Measurements from ENCODE around the gene ARL6IP5. TPM values are rescaled to one million over a fixed set of nuclear protein-coding genes. Genes with fewer than 3 reads are reported as not detected.

ARL6IP5 gene
- total RNA-seq, 2 experiments from 2014 or later: 102 to 108 TPM

DNA sequence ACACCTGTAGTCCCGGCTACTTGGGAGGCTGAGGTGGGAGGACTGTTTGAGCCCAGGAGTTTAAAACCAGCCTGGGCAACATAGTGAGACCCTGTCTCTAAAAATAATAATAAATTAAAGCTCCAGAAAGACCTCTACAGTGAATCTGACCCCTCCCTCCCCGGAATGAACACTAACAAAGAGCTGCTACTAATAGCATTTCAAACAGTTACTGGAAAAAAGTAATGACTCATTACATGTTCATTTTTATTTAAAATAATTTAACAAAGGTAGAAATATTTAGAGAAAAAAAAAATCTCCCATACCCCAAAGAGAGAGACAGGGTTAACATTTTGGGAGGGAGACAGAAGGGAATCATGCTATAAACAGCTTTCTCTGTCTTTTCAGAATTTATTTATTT, 2.4 kb upstream of the ARL6IP5 start:
- ChIA-PET CTCF (interaction anchor here (1.5 kb wide), 1 partner anchor 70 kb away, joined by 4 read pairs; no protein-coding TSS in a partner anchor), POLR2A (interaction anchor here (0.6 to 1.4 kb wide), 6 partner anchors 10 to 1899 kb away, joined by 3 to 8 read pairs (median 6); partner anchors contain the start of gene EOGT)

DNA sequence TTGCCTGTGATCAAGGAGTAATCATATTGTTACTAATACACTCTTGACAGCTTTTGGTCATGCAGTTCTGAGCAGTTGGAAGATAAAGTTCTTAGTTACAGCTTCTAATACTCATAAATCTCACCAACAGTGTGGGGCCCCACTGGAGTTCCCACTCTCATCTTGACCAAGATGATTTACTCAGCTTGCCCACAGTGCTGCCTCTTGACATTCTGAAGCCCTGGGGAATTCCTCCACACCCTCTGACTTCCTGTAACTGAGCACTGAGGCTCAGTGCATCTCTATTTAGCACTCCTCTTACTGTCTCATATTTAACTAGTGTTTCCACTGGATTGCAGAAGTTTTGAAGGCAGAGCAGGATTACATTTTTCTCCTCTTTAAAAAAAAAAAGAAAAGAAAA, 1.9 kb upstream of the ARL6IP5 start:
- ChIA-PET CTCF (interaction anchor here (1.5 kb wide), 1 partner anchor 70 kb away, joined by 4 read pairs; no protein-coding TSS in a partner anchor), POLR2A (interaction anchor here (0.6 to 1.4 kb wide), 7 partner anchors 9 to 1899 kb away, joined by 3 to 8 read pairs (median 5); partner anchors contain the start of gene EOGT)

DNA sequence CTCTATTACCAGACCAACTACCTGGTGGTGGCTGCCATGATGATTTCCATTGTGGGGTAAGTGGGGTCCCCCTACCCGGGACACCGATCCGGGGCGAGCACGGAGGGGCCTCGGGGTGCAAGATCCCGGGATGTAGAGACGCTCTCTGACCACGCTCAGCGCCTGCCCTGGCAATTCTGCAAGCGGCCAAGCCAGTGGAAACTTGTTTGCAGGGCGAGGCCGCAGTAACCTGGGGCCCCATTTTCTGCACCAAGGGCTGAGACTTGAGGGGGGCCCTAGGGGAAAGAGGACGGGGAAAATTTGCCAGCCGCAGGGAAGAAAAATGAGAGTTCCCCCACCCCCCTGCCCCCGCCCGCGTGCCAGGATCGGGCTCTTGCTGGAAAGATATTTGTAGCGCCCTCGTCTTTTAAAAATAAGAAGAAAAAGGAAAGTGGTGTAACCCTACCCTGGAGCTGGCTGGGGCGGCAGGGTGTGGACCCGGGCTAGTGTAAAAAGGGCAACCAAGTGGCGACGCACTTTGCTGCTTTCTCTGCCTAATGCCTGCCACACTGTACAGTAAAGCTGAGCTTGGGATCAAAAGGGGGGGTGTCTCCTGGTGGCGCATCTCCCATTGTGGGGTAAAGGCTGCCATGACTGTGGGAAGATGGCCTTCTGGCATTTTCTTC, 563 bp downstream of the ARL6IP5 start:
- CTCF ChIA-PET: interaction anchor here (1.0 kb wide), 1 partner anchor 33 kb away, joined by 4 read pairs; the partner anchor contains the start of gene TMF1

DNA sequence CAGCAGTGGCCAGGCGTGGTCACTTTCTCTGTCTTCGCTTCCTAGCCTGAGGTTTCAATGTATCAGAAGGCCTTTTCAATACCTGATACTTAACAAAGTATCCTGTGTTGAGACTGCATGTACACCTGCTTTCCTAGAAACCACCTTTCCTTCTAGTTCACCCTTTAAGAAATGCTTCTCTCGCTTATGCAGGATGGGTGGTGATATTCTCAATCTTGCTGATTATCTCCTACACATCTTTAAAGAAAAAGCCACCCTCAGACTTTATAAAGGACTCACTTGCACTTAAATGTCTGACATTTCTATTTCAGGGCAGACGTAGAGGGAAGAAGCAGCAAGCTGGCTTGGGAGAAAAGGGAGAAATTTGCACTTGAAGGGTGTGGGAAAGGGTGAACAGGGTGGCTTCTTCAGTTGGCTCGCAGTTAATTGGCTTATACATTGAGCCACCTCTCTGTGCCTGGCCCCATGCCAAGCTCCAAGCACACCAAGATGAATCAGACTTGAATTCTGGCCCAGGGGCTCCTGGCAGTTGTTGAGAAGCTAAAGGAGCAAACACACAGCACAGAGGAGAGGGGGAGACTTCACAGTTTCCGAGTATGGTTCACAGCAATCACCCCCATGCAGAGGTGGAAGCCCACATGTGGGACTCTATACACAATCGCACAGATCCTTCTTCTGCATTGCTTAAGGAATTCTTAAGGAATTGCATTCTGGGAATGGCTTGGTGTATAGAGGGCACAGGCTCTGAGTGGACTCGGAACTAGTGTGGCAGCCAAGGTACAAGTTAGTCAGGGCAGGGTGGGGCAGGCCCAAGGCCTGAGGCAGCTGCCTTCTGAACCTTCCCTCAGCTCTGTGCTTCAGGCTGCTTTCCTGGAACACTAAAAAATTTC, 1.3 kb downstream of the ARL6IP5 start:
- POLR2A ChIA-PET: interaction anchor here (0.7 to 1.6 kb wide), 8 partner anchors 9 to 1432 kb away, joined by 3 to 9 read pairs (median 6); partner anchors contain the start of genes EOGT, SUCLG2 and TMF1
- CTCF ChIA-PET: interaction anchor here (0.5 to 1.0 kb wide), 2 partner anchors 34 to 75 kb away, joined by 4 read pairs; partner anchors contain the start of gene TMF1

More for the DNA sequence above, 563 bp downstream of the ARL6IP5 start:
- POLR2A ChIA-PET: interaction anchor here (0.7 to 1.6 kb wide), 6 partner anchors 9 to 33 kb away, joined by 5 to 9 read pairs (median 6); partner anchors contain the start of gene TMF1

DNA sequence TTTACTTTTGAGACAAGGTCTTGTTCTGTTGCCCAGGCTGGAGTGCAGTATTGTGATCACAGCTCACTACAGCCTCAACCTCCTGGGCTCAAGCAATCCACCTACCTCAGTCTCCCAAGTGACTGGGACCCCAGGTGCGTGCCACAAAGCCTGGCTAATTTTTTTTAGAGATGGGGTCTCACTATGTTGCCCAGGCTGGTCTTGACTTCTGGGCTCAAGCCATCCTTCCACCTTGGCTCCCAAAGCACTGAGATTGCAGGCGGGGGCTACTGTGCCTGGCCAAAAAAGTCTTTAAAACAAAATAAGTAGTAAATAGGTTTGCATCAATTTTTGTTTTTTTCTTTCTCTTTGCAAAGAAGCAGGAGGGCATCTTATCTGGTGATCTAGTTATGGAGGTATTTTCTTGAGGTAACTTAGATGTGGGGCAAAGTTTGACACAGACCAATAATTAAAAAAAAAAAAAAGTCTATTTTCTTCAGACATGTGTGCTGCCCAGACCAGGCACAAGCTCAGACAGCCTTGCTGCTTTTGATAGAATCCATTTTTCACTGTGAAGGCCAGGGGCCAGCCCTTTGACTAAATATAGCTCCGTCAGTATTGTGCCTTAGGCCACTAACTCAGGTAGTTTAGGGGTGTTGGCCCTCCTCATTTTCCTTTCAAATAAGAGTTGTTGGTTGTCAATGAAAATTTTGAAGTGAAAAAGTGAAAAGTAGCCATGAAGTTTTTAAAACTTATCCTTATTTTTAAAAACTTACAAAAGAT, 2.5 kb downstream of the ARL6IP5 start:
- CTCF ChIA-PET: interaction anchor here (0.6 kb wide), 1 partner anchor 219 kb away, joined by 3 read pairs; no protein-coding TSS in a partner anchor
- POLR2A ChIA-PET: interaction anchor here (0.6 to 2.0 kb wide), 4 partner anchors 35 to 73 kb away, joined by 4 to 9 read pairs (median 6); partner anchors contain the start of genes EOGT and TMF1

DNA sequence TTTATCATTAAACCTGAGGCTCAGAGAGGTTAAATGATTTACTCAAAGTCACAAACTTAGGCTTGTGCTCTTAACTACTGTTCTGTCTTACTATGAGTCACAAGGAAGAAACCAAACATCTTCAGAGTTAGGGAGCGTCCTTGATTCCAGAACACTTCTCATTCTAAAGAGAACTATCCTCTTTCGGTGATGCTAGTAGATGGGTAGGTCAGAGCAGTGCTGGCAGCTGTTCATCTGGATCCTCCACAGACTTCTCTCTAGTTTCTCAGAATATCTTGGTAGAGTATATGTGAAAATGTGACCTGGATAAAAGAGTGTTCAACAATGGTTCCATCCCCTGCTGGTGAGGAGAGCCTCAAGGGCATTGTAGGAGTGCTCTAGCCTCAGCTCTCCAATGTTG, 3.3 kb downstream of the ARL6IP5 start:
- ChIA-PET POLR2A (interaction anchor here (2.0 kb wide), 1 partner anchor 37 kb away, joined by 4 read pairs; the partner anchor contains the start of gene TMF1), CTCF (interaction anchor here (1.2 kb wide), 1 partner anchor 115 kb away, joined by 4 read pairs; no protein-coding TSS in a partner anchor)

DNA sequence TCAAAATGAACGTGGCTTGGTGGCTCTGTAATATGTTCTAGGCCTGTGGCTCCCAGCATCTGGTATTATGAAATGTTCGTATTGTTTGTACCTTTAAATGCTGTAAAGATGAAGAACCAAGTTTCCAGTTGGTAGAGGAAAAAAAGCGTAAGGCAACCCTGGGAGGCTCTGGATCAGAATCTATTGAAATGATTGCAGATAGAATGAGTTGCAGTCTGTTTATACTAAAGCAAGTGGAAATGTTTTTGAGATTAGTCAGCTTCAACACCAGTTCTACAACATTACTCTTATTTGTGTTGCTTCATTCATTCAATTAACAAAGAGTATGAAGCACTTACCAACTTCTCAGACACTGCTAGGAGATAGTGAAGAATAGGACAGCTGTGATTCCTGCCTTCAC, 5.3 kb downstream of the ARL6IP5 start:
- POLR2A ChIA-PET: interaction anchor here (0.6 to 0.7 kb wide), 2 partner anchors 79 to 1435 kb away, joined by 4 to 6 read pairs; partner anchors contain the start of gene SUCLG2
- CTCF ChIA-PET: interaction anchor here (0.8 kb wide), 1 partner anchor 38 kb away, joined by 3 read pairs; no protein-coding TSS in a partner anchor

DNA sequence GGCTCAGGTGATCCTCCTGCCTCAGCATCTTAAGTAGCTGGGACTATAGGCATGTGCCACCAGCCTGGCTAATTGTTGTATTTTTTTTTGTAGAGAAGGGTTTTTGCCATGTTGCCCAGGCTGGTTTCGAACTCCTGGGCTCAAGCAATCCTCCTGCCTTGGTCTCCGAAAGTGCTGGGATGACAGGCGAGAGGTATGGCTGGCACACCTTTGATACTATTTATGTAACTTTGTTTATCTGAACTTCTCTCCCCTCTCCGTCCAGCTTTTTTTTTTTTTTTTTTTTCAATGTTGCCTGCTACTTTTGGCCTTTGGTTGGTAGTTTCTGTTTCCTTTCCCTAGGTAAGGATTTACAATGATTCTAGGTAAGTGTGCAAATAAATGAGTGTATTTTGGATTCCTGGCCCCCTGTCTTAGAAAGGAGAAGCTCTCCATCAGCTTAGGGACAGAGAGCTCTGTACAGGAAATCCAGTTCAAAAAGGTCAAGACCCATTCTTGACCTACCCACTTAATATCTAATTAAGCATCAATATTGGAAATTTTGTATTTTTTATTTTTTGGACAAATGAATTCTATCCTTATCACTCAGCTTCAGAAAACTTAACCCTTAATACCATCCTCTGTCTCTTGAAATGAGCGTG, 6.8 kb downstream of the ARL6IP5 start:
- ChIA-PET CTCF (interaction anchor here (0.8 to 1.0 kb wide), 3 partner anchors 9 to 87 kb away, joined by 3 to 9 read pairs (median 4); no protein-coding TSS in a partner anchor), POLR2A (interaction anchor here (0.5 to 1.3 kb wide), 9 partner anchors 8 to 120 kb away, joined by 3 to 6 read pairs (median 4); partner anchors contain the start of gene EOGT)

DNA sequence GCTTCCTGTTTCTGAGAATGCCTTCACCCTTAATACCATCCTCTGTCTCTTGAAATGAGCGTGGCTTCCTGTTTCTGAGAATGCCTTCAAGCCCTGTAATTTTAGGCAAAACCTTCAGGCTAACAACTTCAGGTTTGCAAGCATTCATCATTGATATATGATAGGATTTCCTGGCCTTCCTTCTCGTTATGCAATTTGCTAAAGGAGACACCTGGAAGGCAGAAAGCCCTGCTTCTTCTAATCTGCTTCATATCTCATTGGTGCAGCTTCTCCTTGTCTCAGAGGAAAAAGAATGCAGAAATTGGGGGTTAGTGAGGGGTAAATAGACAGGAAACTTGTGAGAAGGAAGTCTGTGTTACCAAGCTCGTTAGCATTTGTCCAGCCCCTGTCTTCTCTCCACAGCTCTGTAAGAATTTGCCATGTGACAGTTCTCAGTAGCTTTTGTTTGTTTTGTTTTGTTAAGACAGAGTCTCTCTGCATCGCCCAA, 7.3 kb downstream of the ARL6IP5 start:
- CTCF ChIA-PET: interaction anchor here (0.8 to 1.0 kb wide), 2 partner anchors 9 to 87 kb away, joined by 3 to 9 read pairs; no protein-coding TSS in a partner anchor
- POLR2A ChIA-PET: interaction anchor here (0.6 to 1.3 kb wide), 6 partner anchors 7 to 107 kb away, joined by 3 to 6 read pairs (median 3); no protein-coding TSS in a partner anchor

DNA sequence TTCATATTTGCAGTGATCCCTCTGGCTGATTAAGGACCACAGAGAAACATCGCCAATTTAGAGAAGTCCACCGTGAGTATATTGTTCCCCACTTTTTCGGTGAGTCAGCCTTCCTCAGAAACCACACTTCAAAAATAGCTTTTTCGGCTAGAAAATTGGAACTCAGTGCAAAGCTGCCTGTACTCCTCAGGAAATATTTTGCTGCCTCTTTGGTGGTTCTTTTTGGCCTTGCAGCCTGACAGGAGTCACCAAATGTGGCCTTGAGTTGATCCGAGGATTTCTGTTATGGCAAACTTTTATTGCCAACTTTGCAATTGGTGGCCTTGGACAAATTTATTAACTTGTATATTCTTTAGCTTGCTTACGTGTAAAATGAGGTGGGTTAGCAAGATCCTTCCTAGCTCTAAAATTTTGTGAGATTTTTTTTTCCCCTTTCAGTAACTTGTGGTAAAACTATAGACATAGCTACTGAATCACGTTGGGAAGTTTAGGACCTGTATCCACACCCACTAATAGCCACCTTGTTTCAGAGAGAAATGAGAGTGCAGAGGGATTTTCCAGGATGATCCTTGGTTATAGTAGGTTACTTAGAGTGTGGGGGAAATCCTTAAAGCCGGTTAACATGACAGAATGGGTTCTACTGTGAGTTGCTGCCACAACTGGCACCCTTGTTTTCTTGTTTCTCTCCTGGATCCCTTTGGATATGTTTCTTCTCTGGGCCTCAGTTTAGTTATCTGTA, 9.9 kb downstream of the ARL6IP5 start:
- POLR2A ChIA-PET: interaction anchor here (0.9 to 1.8 kb wide), 5 partner anchors 9 to 81 kb away, joined by 3 to 8 read pairs (median 5); partner anchors contain the start of genes ARL6IP5 and EOGT
- CTCF ChIA-PET: interaction anchor here (0.6 to 0.9 kb wide), 2 partner anchors 12 to 1886 kb away, joined by 3 read pairs; no protein-coding TSS in a partner anchor

DNA sequence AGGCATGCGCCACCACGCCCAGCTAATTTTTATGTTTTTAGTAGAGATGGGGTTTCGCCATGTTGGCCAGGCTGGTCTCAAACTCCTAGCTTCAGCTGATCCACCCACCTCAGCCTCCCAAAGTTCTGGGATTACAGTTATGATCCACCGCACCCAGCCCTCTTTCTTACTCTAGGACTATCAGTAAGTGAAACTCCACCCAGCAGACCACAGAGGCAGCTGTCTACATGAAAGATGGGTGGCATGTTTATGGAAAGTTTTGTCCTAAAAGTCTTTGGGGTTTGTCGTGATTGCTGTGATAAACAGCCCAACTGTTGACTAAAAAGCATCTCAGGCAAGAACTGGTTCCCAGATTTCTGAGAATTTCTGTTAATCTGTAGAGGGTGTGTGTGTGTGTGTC, 10.9 kb downstream of the ARL6IP5 start:
- ChIA-PET POLR2A (interaction anchor here (1.4 kb wide), 1 partner anchor 11 kb away, joined by 3 read pairs; the partner anchor contains the start of gene ARL6IP5), CTCF (interaction anchor here (0.7 kb wide), 1 partner anchor 11 kb away, joined by 3 read pairs; no protein-coding TSS in a partner anchor)

DNA sequence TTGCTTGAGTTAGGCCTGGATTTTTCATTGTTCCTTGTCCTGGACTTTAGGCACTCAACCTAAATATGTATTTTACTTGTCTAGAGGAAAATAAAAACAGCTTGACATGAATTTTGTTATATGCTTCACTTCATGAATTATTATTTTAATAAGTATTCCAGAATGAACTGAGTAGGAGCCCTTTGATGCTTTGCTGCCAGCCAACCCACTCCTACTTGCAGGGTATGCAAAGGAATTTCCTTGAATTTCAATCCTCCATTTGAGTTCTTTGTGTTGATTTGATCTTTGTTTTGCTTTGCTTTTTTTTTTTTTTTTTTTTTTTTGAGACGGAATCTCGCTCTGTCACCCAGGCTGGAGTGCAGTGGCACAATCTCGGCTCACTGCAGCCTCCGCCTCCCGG, 11.6 kb downstream of the ARL6IP5 start:
- ChIA-PET CTCF (interaction anchor here (0.7 kb wide), 1 partner anchor 10 kb away, joined by 3 read pairs; no protein-coding TSS in a partner anchor), POLR2A (interaction anchor here (1.4 kb wide), 1 partner anchor 12 kb away, joined by 3 read pairs; the partner anchor contains the start of gene ARL6IP5)

DNA sequence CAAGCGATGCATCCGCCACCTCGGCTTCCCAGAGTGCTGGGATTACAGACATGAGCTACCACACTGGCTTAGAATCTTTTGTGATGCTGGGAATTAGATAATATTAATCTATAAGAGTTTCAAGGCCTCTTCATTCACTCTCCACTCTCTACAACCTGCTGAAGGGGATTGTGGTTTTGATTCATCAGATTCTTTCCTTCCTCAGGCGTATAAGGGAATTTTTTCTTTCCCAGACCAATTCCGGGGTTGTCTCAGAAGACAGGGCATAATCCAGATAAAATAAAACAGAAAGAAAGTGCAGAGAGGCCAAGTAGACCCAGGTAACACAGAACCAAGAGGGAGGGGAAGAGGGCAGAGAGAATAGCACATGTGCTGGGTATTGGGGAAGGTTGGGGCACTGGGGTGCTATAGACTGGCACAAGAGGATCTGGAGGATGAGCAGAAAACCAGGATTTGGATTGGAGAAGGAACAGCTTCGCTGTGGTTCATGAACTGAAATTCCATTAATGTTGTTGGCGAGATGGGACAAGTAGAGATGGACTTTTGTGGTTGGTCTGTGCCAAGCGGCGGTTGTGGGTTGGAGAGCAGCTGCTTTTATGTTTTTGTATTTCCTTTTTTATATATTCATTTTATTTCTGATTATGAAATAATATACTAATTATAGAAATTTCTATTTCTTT, 12.8 kb downstream of the ARL6IP5 start:
- CTCF ChIA-PET: interaction anchor here (0.7 kb wide), 1 partner anchor 182 kb away, joined by 3 read pairs; no protein-coding TSS in a partner anchor
- POLR2A ChIA-PET: no interaction called here

DNA sequence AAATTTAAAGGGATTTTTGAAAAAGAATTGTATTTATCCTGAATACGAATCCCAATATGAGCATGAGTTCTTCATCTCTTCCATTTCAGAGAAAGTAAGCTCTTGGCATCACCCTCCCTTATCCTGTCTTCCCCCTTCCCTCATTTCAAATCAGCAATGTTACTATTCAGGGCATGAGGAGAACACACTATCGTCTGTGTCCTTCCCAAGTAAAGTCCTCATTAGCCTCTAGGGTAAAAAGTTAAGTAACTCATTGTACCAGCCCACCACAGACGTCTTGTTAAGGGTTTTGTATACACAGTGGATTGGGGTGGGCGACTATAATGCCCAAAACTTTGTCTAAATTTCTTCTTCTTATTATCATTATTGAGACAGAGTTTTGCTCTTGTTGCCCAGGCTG, 14.8 kb downstream of the ARL6IP5 start:
- POLR2A ChIA-PET: interaction anchor here (0.9 to 1.1 kb wide), 2 partner anchors 8 to 31 kb away, joined by 3 read pairs; no protein-coding TSS in a partner anchor
- CTCF ChIA-PET: no interaction called here

DNA sequence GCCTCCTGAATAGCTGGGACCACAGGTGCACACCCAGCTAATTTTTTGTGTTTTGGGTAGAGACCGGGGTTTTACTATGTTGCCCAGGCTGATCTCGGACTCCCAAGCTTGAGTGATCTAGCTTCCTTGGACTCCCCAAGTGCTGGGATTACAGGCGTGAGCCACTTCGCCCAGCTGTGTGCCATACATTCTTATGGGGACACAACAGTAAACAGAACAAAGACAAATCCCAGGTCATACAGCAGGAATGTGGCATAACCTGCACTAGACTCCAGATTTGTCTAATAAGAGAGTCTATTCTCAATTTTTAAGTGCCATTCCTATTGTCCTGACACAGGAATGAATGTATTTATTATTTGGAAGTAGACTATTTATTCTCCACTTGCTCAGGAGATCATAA, 17.6 kb downstream of the ARL6IP5 start:
- CTCF ChIA-PET: no interaction called here
- POLR2A ChIA-PET: interaction anchor here (0.8 kb wide), 1 partner anchor 11 kb away, joined by 4 read pairs; no protein-coding TSS in a partner anchor

DNA sequence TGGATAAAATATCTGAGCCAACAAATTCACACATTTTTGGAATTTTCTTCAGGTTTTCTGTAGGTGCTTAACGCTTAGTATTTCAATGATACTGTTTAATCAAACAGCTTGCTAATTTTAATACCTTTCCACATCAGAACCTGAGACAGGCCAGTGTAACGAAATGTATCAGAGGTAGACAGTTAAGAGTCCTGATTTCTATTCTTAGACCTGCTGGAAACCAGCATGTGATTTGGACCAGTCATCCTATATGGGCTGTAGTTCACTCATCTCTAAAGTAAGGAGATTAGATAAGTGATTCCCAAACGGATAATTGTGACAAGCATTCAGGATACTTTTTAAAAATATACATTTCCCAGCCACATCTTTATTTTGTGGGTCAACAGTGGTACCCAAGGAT, 18.4 kb downstream of the ARL6IP5 start:
- POLR2A ChIA-PET: interaction anchor here (0.8 kb wide), 1 partner anchor 12 kb away, joined by 4 read pairs; no protein-coding TSS in a partner anchor

More for the DNA sequence above, 18.4 kb downstream of the ARL6IP5 start:
- CTCF ChIA-PET: no interaction called here
